ENCODE measurements around the gene SMIM29.
"Not testable (repeated sequence)": the region's sequence is repeated elsewhere in the genome, so short reads cannot be mapped to it uniquely, and the experiment has no call there.

The SMIM29 gene

DNA sequence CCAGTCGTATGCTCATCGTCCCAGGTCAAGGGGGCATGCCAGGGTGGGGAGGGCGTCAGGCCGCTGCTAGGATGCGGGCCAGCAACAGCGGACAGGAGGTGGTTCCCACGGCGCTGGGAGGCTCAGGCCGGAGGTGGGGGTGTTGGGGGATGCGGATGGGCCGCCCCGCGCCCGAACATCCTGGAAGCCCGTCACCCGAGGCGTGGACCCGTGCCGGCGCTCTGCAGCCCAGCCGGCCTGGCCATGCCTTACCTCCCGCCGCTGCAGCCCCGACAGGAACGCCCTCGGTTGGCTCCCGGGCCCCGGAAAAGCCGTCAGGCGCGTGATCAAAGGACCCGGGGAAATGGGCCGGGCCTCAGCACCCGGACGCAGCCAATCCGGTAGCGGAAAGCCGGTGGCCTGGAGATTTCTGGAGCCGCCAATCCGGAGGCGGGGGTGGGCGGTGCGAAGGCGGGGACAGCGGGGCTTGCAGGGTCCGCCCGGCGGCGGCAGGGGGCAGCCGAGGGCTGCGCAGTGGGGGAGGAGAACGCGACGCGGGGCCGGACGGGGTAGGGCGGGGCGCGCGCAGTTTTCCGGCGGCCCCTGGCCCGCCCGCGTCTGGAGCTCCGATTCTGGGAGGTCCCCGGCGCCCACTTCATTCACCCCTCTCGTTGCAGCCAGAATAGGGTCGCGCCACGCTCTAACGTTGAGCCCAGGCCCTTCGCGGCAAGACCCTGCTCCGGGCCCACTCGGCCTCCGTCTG lies at the start of gene SMIM29:
Gene SMIM29 (minus strand): TSS at position 280 of the 742 bp plus-strand sequence. CDS start 1,215 bp downstream, outside the sequence.
- peak; percentile 97 for DNase-seq

DNA sequence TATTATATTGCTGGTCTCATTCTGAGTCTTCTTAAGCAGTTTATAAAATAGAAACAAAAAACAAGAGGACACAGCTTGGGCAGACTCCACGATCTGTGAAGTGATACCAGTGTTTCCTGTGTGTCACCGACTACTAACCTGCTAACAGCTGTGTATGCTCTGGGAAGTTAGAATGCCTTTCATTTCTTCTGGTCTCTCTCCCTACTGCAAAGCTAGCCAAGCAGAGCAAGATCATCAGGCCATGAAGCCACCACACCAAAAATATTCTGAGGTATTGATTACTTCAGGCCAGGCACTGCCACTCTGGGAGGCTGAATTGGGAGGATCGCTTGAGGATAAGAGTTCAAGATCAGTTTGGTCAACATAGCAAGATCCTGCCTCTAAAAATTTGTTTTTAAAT lies 46.9 kb upstream of the SMIM29 start:
- no peak for DNase-seq

DNA sequence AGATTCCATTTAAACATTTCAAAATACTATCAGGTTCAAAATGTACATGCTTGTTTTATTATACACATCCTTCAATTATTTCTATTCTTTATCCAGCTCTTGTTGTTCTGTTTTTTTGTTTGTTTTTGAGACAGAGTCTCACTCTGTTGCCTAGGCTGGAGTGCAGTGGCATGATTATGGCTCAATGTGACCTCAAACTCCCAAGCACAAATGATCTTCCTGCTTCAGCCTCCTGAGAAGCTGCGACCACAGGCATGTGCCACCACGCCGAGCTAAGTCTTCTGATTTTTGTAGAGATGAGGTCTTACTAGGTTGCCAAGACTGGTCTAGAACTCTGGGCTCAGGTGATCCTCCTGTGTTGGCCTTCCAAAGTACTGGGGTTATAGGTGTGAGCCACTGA lies 44.1 kb upstream of the SMIM29 start:
- no peak for DNase-seq

DNA sequence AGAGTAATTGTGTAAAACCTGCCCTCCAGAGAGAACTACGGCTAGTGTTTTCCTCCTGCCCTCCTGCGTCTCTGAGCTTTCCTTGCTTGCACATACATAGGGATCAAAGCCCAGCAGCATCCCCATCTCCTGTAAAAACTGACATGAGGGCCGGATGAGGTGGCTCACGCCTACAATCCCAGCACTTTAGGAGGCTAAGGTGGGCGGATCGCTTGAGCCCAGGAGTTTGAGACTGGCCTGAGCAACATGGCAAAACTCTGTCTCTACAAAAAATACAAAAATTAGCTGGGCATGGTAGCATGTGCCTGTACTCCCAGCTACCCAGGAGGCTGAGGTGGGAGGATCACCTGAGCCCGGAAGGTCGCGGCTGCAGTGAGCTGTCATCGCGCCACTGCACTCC lies 40.3 kb upstream of the SMIM29 start:
- DNase-seq: no peak

DNA sequence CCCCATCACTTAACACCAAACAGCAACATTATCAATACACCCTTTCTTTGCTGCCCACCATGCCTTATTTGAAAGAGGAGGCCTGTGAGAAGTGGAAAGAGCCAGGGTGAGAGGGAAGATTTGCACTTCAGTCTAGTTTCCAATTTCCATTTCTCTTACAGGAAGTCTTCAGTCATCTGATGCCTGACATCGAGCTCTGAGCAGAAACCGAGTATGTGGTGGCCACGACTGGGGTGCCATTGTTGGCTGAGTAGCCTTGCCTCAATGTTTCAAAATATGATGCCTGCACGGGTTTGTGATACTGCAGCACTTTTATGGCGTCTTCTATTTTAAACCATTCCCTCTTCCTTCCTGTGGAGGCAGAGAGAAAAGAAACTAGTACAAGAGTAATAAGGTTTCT lies 39.8 kb upstream of the SMIM29 start:
- DNase-seq: no peak

DNA sequence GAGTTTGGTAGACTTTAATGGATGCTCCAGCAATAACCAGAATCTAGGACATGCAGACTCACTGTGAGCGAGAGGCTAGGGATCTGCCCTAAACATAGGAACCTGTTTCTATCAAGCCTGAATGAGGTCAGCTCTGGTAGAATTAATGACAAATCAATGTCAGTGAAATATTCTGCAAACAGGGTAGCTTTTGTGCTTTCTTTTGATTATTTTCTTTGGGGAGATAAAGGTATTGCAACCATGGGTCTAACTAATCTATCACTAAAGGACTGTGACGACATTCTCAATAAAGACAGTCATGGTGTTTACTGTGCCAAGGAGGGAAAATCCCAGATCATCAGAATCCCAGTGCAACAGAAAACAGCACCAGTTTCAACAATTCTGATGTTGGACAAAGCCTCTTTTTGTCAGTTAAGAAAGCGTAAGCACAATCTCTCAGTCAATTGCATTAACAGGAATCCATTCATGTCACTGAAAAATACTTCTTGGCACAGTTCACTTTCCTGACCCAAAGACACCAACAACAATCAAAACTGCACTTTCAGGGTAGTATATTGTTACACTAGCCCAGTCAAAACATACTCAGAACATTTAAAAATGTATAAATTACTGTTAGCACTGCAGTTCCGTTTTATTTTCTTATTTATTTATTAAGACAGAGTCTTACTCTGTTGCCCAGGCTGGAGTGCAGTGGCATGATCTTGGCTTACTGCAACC lies 36.8 kb upstream of the SMIM29 start:
- no peak for DNase-seq

DNA sequence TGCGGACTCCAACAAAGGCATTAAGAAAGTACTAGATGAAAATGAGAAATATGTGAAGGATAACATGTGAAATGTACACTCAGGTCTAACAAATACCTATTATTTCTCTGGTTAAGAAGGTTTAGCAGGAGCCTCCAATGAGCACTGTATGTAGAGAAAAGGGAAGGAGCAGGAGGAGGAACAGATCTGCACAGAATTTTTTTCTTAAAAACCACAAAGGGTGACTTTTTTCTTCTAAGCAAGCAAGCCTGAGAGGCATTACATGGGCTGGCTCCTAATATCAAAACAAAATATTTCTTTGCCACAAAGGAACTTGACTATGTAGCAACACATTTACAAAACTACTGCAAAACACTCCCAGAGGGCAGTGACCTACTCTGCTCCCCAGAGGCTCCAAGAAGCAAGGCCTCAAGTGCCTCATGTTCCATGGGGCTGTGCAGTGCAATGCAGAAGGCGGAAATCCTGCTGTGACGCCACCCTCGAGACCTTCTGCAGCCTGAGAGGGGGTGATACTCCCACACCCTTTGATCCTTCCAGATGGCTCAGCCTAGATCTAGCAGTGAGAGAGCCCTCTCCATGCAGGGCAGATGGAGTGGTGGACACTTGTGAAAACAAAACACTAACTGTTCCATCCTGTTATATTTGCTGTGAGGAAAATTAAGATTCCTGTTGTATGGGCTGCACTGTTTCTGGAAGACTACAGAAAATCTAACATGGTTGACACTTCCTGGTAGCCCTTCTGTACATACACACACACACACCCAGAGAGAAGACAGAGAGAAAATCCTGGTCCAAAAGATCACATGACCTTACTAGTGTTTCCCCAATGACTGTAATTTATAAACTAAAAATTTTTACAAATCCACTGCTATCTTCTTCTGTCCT lies 36.0 kb upstream of the SMIM29 start:
- DNase-seq: peak; percentile 13

DNA sequence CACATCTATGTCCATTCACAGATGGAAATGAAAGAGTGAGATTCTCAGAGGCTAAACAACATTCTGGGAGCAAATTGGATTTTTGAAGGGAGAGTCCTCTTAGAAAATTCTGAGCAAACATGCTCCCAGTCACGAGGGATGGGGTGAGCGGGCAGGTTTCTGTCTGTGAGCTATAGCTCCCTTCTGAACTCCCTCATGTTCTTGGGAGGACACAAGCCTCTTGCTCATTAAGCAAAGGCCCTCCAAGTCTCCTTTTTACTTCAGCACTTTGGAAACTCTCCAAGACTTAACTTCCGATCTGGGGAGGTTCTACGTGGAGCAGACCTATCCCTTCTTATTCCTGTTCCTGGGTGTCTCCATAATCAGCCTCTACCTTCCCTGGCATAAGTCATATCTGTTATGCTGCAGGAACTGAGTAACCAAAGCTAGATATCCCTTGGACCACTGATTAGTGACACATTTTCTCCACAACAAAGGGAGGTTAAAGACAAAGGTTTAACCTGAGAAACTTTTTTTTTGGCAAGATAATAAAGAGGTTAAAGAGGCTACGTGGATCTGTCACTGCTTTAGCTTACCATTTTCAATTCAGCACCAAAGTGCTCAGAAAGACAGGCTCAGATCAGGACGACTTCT lies 33.0 kb upstream of the SMIM29 start:
- DNase-seq: no peak

DNA sequence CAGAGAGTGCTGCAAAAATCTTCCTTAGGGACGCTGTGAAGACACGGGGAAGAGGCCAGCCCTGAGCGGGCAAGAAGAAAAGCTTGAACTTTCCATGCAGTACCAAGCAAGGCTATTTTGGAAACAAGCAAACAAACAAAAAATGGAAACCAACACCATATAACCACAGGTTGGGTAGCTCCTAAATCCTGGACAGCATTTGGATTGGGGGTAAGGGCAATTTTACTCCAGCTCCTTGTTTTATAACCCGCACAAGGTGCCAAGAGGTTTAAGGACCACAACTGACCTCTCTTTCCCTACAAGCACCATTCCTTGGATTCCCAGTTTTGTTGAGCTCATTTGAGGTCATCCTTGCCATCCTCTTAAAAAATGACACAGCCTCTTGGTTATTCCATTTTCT lies 31.4 kb upstream of the SMIM29 start:
- DNase-seq: no peak

DNA sequence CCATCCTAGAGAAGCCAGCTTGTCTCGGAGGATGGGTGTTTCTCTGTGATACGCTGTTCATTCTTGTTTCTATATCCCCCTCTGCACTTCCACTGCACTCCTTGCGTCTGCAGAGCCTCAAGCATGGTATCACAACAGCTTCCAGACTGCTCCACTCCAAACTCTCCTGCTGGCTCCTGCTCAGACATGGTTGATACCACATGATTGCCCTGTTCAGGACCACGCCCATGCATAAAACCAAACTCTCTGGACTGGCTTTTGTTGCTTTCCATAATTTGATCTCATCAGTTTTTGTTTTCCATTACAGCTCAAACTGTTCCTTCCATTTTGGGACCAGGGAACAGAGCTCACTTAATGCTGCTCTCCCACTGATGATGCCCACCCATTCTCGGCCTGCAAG lies 30.0 kb upstream of the SMIM29 start:
- no peak for DNase-seq

DNA sequence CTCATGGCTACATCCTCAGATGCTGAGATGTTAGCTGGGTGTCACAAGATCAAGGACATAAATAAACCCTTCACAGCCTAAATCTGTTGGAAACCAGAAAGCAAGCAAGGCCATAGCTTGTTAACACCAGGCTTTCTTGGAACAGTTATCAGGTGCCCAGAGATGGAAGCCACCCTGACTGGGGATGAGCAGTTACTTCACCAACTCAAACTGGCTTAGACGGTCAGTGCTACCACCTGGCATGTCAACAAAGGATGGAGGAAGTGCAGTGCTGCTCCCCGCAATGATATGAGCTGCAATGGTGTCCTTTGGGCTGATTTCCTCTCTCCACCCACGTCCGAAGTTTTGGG lies 28.9 kb upstream of the SMIM29 start:
- no peak for DNase-seq

DNA sequence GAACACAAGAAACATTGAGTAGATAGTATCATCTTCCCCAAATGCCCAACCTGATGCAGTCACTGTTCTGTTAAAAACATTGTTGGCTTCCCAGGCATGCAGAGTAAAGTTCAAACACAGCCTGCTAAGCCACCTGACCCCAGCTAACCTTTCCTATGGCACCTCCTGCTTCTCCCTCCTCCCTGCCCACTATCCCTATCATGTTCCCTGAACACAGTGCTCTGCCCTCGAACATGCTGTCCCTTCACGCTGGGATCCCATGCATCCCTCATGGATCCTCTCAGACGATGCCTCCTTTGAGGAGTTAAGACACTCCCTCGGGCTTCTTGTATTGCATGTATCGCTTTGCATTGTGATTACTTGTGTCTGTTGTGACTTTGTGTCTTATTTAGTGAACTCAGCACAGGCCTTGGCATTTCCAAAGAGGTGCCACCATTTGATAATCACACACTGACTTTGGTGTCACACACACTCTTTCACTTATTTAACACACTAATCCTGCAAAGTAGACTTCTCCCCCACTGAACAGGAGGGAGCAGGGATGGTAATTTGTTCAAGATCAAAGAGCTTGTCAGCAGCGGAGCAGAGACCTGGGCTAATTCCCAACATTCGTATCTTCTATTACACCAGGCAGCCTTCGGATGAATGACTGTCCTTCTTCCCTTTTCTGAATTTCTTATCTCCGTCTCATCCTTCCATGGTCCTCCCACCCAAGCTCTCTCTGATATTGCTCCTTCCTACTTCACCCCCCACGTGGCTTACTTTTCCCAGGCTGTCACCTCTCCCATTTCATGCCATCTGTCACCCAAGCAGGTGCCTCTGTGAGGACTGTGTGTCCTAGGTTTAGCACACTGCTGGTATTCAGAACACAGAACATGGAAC lies 28.3 kb upstream of the SMIM29 start:
- no peak for DNase-seq

DNA sequence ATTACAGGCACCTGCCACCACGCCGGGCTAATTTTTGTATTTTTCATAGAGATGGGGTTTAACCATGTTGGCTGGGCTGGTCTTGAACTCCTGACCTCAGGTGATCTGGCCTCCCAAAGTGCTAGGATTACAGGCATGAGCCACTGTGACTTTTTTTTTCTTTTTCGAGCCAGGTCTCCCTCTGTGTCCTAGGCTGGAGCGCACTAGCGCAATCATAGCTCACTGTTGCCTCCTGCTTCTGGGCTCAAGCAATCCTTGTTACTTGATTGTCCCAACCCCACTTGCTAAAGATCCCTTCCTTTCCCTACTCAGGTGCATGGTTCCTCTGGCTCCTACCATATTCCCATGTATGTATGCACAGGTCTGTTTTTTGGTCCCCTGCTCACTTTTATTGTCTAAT lies 27.4 kb upstream of the SMIM29 start:
- no peak for DNase-seq

DNA sequence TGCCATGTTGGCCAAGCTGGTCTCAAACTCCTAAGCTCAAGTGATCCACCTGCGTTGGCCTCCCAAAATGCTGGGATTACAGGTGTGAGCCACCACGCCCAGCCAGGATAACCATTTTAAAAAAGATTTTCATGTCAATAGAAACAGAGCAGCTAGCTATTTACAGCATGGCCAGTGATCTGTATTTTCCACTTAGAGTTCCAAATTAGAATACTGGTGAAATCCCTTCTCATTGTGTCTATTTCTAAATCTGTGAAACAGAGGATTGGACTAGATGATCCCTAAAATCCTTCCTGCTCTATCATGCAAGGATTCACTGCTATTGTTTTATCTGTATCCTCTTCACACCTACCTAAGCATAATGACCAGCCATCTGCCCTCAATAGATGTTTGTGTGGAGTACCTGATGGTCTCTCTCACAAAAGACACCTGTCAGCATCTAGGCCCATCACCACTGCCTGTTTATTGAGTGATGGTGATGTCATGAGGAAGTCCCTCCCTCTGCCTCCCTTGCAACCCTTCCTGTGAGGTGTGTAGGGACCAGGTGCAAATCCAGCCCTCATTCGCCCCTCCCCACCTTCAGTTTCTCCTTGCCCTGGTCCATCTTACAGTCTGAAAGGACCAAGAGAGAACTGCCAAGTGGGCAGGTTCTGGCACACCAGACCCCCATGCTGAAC lies 26.5 kb upstream of the SMIM29 start:
- no peak for DNase-seq

DNA sequence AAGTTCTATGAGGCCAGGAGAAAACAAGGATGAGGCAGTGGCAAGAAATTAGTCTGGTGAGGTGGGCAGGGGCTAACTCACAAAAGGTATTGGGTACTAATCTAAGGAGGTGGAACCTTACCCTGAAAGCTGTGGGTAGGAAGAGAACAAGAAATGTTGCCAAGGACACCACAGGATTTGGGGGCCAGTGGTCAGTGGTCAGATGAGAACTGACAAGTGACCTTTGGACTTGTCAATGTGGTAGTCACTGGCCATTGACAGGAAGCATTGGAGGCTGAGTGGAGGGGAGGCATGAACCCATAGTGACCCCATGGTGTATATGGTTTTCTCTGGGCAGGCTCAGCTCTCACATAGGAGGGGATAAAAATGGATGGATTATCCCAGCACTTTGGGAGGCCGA lies 25.3 kb upstream of the SMIM29 start:
- no peak for DNase-seq

DNA sequence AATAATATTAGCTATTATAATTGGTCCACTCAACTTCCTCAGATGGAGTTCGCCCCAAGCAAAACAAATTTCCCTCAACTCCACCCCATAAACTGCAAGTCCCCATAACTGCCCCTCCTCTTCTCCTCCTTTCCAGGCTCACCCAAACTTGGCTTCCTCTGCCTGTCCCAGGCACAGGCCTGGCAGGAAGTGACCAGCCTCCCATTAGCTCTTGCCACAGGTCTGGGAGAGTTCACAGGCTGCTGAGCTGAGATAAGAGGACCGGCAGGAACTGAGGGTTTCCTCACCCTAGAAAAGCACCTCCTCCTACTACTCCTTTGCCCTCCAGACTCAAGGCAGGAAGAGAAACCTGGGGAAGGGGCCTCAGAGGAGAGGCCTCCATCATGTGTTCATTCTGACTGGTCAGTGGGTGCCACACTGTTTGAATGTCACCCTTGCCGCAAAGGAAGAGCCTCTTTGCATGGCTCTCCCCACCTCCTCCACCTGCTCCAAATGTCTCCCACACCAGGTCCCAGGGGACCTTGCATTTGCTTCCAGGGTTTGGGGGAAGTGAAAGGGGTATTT lies 24.5 kb upstream of the SMIM29 start:
- DNase-seq: no peak

DNA sequence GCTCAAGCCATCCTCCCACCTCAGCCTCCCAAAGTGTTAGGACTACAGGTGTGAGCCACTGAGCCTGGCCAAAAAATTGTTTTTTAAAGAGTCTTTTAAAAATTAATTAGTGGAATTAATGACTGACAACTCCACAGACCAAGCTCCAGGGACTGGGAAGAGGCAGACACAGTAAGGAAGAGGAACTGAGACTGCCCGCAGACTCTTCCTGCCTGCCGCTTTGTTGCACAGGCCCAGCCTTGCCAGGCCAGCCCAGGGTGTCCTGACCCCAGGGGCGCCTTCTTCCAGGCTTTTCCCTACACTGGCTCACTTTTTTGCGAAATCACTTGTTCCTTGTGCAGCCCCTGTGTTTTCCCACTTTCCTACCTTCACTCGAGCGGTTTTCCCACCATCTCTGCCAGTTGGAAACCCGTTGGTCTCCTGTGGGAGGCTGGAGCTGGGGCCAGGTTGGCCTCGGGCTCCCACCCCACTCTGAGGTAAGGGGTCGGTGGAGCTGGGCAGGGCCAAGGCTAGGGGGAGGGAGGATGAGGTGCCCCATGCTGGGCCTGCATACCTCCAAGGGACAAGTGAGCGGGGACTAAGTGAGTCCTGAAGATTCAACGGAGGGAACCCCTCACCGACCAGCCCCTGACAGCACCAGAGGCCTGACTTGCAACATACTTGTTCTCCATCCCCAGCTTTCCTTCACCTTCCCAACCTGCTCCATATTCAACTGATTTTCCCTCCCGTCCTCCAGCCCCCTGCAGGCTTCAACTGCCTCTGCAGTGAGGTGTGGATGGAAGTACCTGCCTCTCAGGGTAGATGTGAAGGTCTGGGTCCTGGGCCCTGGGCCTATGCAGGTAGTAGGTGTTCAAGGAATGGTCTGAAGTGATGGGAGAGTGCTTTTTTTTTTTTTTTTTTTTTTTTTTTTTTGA lies 23.5 kb upstream of the SMIM29 start:
- no peak for DNase-seq

DNA sequence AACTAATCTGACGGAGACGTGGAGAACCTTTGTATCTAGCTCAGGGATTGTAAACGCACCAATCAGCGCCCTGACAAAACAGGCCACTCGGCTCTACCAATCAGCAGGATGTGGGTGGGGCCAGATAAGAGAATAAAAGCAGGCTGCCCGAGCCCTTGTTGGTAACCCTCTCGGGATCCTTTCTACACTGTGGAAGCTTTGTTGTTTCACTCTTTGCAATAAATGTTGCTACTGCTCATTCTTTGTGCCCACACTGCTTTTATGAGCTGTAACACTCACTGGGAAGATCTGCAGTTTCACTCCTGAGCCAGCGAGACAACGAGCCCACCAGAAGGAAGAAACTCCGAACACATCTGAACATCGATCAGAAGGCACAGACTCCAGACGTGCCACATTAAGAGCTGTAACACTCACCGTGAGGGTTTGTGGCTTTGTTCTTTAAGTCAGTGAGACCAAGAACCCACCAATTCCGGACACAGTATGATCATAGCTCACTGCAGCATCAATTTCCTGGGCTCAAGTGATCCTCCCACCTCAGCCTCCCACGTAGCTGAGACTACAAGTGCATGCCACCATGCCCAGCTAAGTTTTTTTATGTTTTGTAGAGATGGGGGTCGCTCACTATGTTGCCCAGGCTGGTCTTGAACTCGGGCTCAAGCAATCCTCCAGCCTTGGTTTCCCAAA lies 21.0 kb upstream of the SMIM29 start:
- DNase-seq: not testable (repeated sequence)

DNA sequence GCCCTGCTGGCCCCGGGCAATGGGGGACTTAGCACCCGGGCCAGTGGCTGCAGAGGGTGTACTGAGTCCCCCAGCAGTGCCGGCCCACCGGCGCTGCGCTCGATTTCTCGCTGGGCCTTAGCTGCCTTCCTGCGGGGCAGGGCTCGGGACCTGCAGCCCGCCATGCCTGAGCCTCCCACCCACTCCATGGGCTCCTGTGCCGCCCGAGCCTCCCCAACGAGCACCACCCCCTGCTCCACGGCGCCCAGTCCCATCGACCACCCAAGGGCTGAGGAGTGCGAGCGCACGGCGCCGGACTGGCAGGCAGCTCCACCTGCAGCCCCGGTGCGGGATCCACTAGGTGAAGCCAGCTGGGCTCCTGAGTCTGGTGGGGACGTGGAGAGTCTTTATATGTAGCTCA lies 20.3 kb upstream of the SMIM29 start:
- not testable (repeated sequence) for DNase-seq
